Measurements from ENCODE around the gene SH2D1A. TPM values are rescaled to one million over a fixed set of nuclear protein-coding genes. Genes with fewer than 3 reads are reported as not detected.

SH2D1A gene
- total RNA-seq, 1 donor from 2014 or later, result 0.21 TPM

DNA sequence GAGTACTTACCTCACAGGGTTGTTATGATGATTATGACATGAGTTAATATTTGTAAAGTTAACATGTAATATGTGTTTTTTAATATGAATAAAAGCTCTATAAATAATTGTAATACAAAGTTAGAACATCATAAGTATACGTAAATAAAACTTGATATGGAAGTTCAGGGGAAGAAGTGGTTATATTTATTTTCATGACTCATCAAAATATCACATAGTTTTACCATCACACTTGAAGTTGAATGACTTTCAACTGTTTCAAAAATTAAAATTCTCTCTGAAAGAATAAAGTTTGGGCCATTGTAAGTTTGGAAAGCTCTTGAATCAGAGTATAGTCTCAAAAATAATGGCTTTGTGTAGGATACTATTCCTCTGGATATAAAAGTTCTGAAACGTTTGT is 8.3 kb downstream of the SH2D1A start:
- Mint-ChIP-seq H3K27me3 (ENCODE audit: unreplicated experiment) (peaks cover 2% of the 10 kb centered on the region), H3K4me3 (ENCODE audit: unreplicated experiment) (no peak overlapping the region), H3K27ac (ENCODE audit: unreplicated experiment) (no peak overlapping the region), H3K36me3 (ENCODE audit: unreplicated experiment) (no peaks in the 10 kb centered on the region), H3K9me3 (ENCODE audit: unreplicated experiment) (no peaks in the 10 kb centered on the region), H3K4me1 (ENCODE audit: unreplicated experiment) (no peaks in the 10 kb centered on the region)
- DNase-seq (ENCODE audit: extremely low spot score, unreplicated experiment), result no peak
- TF ChIP-seq, protein P1, sequence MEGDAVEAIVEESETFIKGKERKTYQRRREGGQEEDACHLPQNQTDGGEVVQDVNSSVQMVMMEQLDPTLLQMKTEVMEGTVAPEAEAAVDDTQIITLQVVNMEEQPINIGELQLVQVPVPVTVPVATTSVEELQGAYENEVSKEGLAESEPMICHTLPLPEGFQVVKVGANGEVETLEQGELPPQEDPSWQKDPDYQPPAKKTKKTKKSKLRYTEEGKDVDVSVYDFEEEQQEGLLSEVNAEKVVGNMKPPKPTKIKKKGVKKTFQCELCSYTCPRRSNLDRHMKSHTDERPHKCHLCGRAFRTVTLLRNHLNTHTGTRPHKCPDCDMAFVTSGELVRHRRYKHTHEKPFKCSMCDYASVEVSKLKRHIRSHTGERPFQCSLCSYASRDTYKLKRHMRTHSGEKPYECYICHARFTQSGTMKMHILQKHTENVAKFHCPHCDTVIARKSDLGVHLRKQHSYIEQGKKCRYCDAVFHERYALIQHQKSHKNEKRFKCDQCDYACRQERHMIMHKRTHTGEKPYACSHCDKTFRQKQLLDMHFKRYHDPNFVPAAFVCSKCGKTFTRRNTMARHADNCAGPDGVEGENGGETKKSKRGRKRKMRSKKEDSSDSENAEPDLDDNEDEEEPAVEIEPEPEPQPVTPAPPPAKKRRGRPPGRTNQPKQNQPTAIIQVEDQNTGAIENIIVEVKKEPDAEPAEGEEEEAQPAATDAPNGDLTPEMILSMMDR (IDR thresholded peaks at IDR 0.05), result no peak

DNA sequence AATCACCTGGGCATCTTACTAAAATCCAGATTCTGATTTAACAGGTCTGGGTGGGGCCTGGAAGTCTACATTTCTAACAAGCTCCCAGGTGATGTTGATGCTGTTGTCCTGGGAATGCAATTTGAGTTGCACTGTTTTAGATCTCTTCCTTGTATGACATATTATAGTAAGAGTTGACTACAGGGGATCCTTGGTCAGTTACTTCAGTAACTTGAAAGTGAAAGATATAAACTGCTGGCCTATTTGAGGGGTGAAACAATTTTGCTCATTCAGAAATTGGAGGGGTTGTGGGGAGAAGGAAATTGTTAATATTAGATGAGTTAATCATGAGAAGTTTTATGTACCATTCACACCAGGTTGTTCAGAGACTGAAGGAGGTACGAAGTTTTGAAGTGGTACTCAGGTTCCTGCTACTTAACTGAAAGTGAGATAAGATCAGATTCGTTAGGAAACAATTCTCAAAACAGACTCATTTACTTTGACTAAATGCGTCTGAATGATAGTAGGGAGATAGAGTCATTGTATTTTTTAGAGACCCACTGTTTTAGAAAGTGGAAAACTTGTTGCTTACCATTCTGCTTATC is 12.5 kb downstream of the SH2D1A start:
- H3K9me3 Mint-ChIP-seq (ENCODE audit: unreplicated experiment), result no peaks in the 10 kb centered on the region
- TF ChIP-seq, protein P1 (IDR thresholded peaks at IDR 0.05), result no peak
- H3K4me1 Mint-ChIP-seq (ENCODE audit: unreplicated experiment), result no peaks in the 10 kb centered on the region
- H3K27me3 Mint-ChIP-seq (ENCODE audit: unreplicated experiment), result no peaks in the 10 kb centered on the region
- no peak overlapping the region for H3K27ac Mint-ChIP-seq (ENCODE audit: unreplicated experiment)
- no peak for DNase-seq (ENCODE audit: extremely low spot score, unreplicated experiment)
- no peak overlapping the region for H3K4me3 Mint-ChIP-seq (ENCODE audit: unreplicated experiment)
- no peaks in the 10 kb centered on the region for H3K36me3 Mint-ChIP-seq (ENCODE audit: unreplicated experiment)

DNA sequence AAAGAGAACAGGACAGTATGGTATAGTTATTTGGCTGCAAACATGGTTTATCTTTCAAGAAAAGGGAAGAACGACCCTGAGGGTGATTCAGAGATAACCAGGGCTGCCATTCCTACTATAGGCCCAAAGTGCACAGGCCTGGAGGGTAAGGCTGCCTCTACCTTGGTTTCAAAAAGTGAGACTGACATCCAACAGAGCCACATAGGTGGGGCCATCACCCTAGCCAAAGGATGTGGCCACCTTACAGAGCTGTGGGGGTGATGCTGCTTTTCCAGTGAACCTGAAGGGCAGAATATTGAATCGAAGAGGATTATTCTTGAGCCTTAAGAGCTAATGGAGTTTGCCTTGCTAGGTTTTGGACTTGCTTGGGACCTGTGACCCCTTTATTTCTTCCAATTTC is 15.7 kb downstream of the SH2D1A start:
- H3K27ac Mint-ChIP-seq (ENCODE audit: unreplicated experiment), result no peak overlapping the region
- no peaks in the 10 kb centered on the region for H3K4me1 Mint-ChIP-seq (ENCODE audit: unreplicated experiment)
- no peaks in the 10 kb centered on the region for H3K9me3 Mint-ChIP-seq (ENCODE audit: unreplicated experiment)
- TF ChIP-seq, protein P1 (IDR thresholded peaks at IDR 0.05), result no peak
- no peaks in the 10 kb centered on the region for H3K27me3 Mint-ChIP-seq (ENCODE audit: unreplicated experiment)
- H3K36me3 Mint-ChIP-seq (ENCODE audit: unreplicated experiment), result no peaks in the 10 kb centered on the region
- DNase-seq (ENCODE audit: extremely low spot score, unreplicated experiment), result no peak
- H3K4me3 Mint-ChIP-seq (ENCODE audit: unreplicated experiment), result no peak overlapping the region

DNA sequence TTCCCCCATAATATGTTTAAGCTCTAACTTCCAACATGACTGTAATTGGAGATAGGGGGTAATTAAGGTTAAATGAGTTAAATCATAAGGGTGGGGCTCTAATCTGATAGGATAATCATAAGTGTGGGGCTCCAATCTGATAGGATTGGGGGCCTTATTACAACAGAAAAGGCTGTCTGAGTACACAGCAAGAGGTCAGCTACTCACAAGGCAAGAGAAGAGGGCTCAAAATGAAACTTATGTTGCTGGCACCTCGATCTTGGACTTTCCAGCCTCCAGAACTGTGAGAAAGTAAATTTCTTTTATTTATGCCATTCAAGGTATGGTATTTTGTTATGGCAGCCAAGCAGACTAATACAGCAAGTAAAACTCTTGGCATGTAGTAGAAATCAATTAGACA is 16.4 kb downstream of the SH2D1A start:
- no peaks in the 10 kb centered on the region for H3K9me3 Mint-ChIP-seq (ENCODE audit: unreplicated experiment)
- no peak overlapping the region for H3K27ac Mint-ChIP-seq (ENCODE audit: unreplicated experiment)
- DNase-seq (ENCODE audit: extremely low spot score, unreplicated experiment), result no peak
- TF ChIP-seq, protein P1 (IDR thresholded peaks at IDR 0.05), result no peak
- no peaks in the 10 kb centered on the region for H3K27me3 Mint-ChIP-seq (ENCODE audit: unreplicated experiment)
- H3K4me3 Mint-ChIP-seq (ENCODE audit: unreplicated experiment), result no peak overlapping the region
- no peaks in the 10 kb centered on the region for H3K4me1 Mint-ChIP-seq (ENCODE audit: unreplicated experiment)
- no peaks in the 10 kb centered on the region for H3K36me3 Mint-ChIP-seq (ENCODE audit: unreplicated experiment)

DNA sequence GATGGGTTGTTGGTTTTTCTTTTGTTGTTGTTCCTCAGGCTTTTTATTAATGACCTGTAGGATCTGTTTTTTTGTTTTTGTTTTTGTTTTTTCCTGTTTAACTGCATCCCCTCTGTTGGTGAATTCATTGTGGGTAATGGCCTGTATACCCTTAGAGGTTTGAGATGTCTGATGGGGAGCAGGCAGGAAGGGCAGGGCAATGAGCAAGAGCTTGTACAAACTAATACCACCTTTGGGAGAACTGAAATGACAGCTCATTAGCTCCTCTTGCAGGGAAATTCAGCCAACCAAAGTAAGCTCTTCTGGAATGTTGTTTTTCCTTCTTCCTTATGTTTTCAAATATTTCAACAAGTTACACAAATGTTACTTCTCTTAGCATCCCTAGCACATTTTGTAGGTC is 23.4 kb downstream of the SH2D1A start:
- Mint-ChIP-seq H3K27me3 (ENCODE audit: unreplicated experiment) (peaks cover 4% of the 10 kb centered on the region), H3K27ac (ENCODE audit: unreplicated experiment) (no peak overlapping the region), H3K9me3 (ENCODE audit: unreplicated experiment) (no peaks in the 10 kb centered on the region), H3K4me1 (ENCODE audit: unreplicated experiment) (peaks cover 4% of the 10 kb centered on the region), H3K4me3 (ENCODE audit: unreplicated experiment) (no peak overlapping the region), H3K36me3 (ENCODE audit: unreplicated experiment) (no peaks in the 10 kb centered on the region)
- TF ChIP-seq, protein P1 (IDR thresholded peaks at IDR 0.05), result no peak
- no peak for DNase-seq (ENCODE audit: extremely low spot score, unreplicated experiment)

All from osteocyte (in vitro differentiated cells).